Esophagus muscularis mucosa (tissue), 3 donors: ENCODE results near the gene LSS.

Experiments used
- CTCF ChIP-seq, 3 experiments: fragments of 200-600 bp in 2 of 3; fragments of 450-650 bp in 1 of 3; sonication (generic) in 2 of 3; IDR thresholded peaks; one replicate each; pipeline ENCODE4 v1.5.1; 2017 to 2019; ENCODE audit warnings: antibody characterized with exemption in 3 of 3, mild to moderate bottlenecking in 2 of 3, moderate library complexity in 1 of 3
- POLR2A ChIP-seq: fragments of 450-650 bp; IDR thresholded peaks from one replicate; pipeline ENCODE4 v1.6.1; 2017; ENCODE audit warnings: antibody characterized with exemption, moderate library complexity, mild to moderate bottlenecking, low read depth

- no peak for TF ChIP-seq CTCF (IDR thresholded peaks at IDR 0.05)
- TF ChIP-seq POLR2A = no peak
Observed at GRCh38 chr21:46206163-46207005, 22.2 kb downstream of the LSS start.
